HCT116 (cell line): ENCODE measurements around the gene CEACAM5. TPM values are rescaled to one million over a fixed set of nuclear protein-coding genes. Genes with fewer than 3 reads are reported as not detected.

Experiments
- ATAC-seq: fragments of 200-7000 bp; cut with Tn5 transposase; 2 replicates; pipeline ENCODE4 v1.9.1; 2020; ENCODE audit warnings: mild to moderate bottlenecking, moderate library complexity
- BruUV-seq: library from RNA; stranded (reverse); fragments of 400-500 nt; replicated peaks from 2 replicates; lab custom pipeline; 2021; lab: Mats Ljungman, UMichigan
- CTCF ChIA-PET: fragments of 300-600 bp; sonication (Branson Sonifier 250); formaldehyde crosslinking; loops from one replicate; lab custom pipeline; 2021; ENCODE audit warnings: antibody characterized with exemption; lab: Charles Lee
- POLR2A ChIA-PET: fragments of 300-600, 350-600 bp; sonication (Branson Sonifier 250); formaldehyde crosslinking; loops from one replicate; lab custom pipeline; 2021; ENCODE audit warnings: antibody characterized with exemption; lab: Charles Lee
- RAD21 ChIA-PET, 2 experiments: fragments of 300-600 bp; sonication (Branson Sonifier 250); formaldehyde crosslinking; loops; one replicate each; lab custom pipeline; 2023; ENCODE audit warnings: low total read pairs in 2 of 2; ENCODE audit not compliant: uncharacterized antibody in 2 of 2, unreplicated experiment in 2 of 2, low non-redundant PET in 1 of 2; lab: Charles Lee
- DNase-seq: peaks from one replicate; pipeline ENCODE4 v3.0.0-alpha.2; 2010; ENCODE audit warnings: low read depth, low spot score
- H2AFZ ChIP-seq: fragments of 200-600 bp; shearing (Covaris generic), sonication (generic); 2 replicates; pipeline ENCODE4 v1.6.1; 2017; ENCODE audit warnings: low read depth, mixed run types, mixed read lengths, antibody characterized with exemption, low read length; ENCODE audit not compliant: poor library complexity, severe bottlenecking
- H3K27ac ChIP-seq: 2 replicates; pipeline ENCODE4 v1.5.1; 2012; ENCODE audit warnings: low read depth, low read length
- H3K27me3 ChIP-seq: fragments of 200-600 bp; sonication (generic); 2 replicates; pipeline ENCODE4 v1.6.1; 2016; ENCODE audit warnings: mixed run types, low read length, mixed read lengths; ENCODE audit not compliant: insufficient read depth
- H3K36me3 ChIP-seq, 2 experiments: fragments of 200-500 bp in 1 of 2; fragments of 200-600 bp in 1 of 2; sonication (Bioruptor generic) in 1 of 2; sonication (generic) in 1 of 2; 2 replicates each; pipeline versions ENCODE4 v1.5.1 to v1.6.1; 2014 to 2016; ENCODE audit warnings: low read length in 2 of 2, inconsistent platforms in 1 of 2, mixed read lengths in 1 of 2, mixed run types in 1 of 2; ENCODE audit not compliant: insufficient read depth in 2 of 2, control insufficient read depth in 1 of 2
- H3K4me1 ChIP-seq, 2 experiments: fragments of 200-600 bp in 1 of 2; sonication (generic) in 1 of 2; 2 replicates each; pipeline versions ENCODE4 v1.5.1 to v1.6.1; 2012 to 2017; ENCODE audit warnings: low read length in 2 of 2, inconsistent platforms in 1 of 2, mild to moderate bottlenecking in 1 of 2, mixed read lengths in 1 of 2, mixed run types in 1 of 2, moderate library complexity in 1 of 2; ENCODE audit not compliant: insufficient read depth in 2 of 2, control insufficient read depth in 1 of 2
- H3K4me2 ChIP-seq: fragments of 200-600 bp; sonication (generic); 2 replicates; pipeline ENCODE4 v1.6.1; 2017; ENCODE audit warnings: mixed run types, low read length, mixed read lengths
- H3K4me3 ChIP-seq, 2 experiments: fragments of 200-600 bp in 1 of 2; sonication (generic) in 1 of 2; replicated peaks in 1 of 2; 2 replicates each; pipeline ENCODE4 v1.5.1; 2011 to 2016; ENCODE audit warnings: low read length in 2 of 2, control low read depth in 1 of 2, low read depth in 1 of 2, mild to moderate bottlenecking in 1 of 2, mixed read lengths in 1 of 2, mixed run types in 1 of 2
- H3K79me2 ChIP-seq: fragments of 200-600 bp; sonication (generic); 2 replicates; pipeline ENCODE4 v1.6.1; 2017; ENCODE audit warnings: mild to moderate bottlenecking, mixed run types, low read length, moderate library complexity, mixed read lengths; ENCODE audit not compliant: insufficient read depth
- H3K9ac ChIP-seq: fragments of 200-600 bp; sonication (generic); 2 replicates; pipeline ENCODE4 v1.6.1; 2016; ENCODE audit warnings: low read length, mixed read lengths
- H3K9me2 ChIP-seq: fragments of 200-600 bp; sonication (generic), shearing (Covaris generic); 2 replicates; pipeline ENCODE4 v1.6.1; 2017; ENCODE audit warnings: mixed run types, mild to moderate bottlenecking, moderate library complexity; ENCODE audit not compliant: insufficient read depth
- H3K9me3 ChIP-seq, 2 experiments: fragments of 200-500 bp in 1 of 2; fragments of 200-600 bp in 1 of 2; sonication (Bioruptor generic) in 1 of 2; sonication (generic) in 1 of 2; 2 replicates each; pipeline ENCODE4 v1.6.1; 2014 to 2017; ENCODE audit warnings: low read length in 2 of 2, mixed read lengths in 2 of 2, inconsistent platforms in 1 of 2, low read depth in 1 of 2, mild to moderate bottlenecking in 1 of 2, mixed run types in 1 of 2, moderate library complexity in 1 of 2; ENCODE audit not compliant: control insufficient read depth in 1 of 2, insufficient read depth in 1 of 2
- H4K20me1 ChIP-seq: fragments of 200-600 bp; sonication (generic), shearing (Covaris generic); 2 replicates; pipeline ENCODE4 v1.6.1; 2017; ENCODE audit warnings: mixed run types, mild to moderate bottlenecking, moderate library complexity; ENCODE audit not compliant: insufficient read depth
- CEBPB ChIP-seq: IDR thresholded peaks from 2 replicates; pipeline ENCODE4 v1.6.1; 2012; ENCODE audit warnings: low read depth
- ELF1 ChIP-seq: IDR thresholded peaks from 2 replicates; pipeline ENCODE4 v1.6.1; 2012; ENCODE audit warnings: low read depth, borderline replicate concordance
- EZH2 ChIP-seq: fragments of 200-600 bp; sonication (generic); IDR thresholded peaks from 2 replicates; pipeline ENCODE4 v1.6.1; 2017; ENCODE audit warnings: antibody characterized with exemption, mixed run types
- JUND ChIP-seq: IDR thresholded peaks from 2 replicates; pipeline ENCODE4 v1.6.1; 2012
- RAD21 ChIP-seq: IDR thresholded peaks from 2 replicates; pipeline ENCODE4 v1.6.1; 2012; ENCODE audit warnings: low read depth, mild to moderate bottlenecking
- SIN3A ChIP-seq: IDR thresholded peaks from 2 replicates; pipeline ENCODE4 v1.6.1; 2012; ENCODE audit warnings: low read depth
- SP1 ChIP-seq: IDR thresholded peaks from 2 replicates; pipeline ENCODE4 v1.6.1; 2012; ENCODE audit warnings: low read depth
- TCF7L2 ChIP-seq: IDR thresholded peaks from 2 replicates; pipeline ENCODE4 v1.7.0; 2011; ENCODE audit warnings: borderline replicate concordance, inconsistent platforms; ENCODE audit not compliant: insufficient read depth, insufficient read length; ENCODE audit errors: extremely low read depth
- ZFX ChIP-seq: fragments of 450-650 bp; IDR thresholded peaks from 2 replicates; pipeline ENCODE4 v1.6.1; 2017
- ZNF274 ChIP-seq: fragments of 200-500 bp; sonication (Bioruptor generic); IDR thresholded peaks from 2 replicates; pipeline ENCODE4 v1.6.1; 2014; ENCODE audit warnings: mild to moderate bottlenecking, low read depth, low read length, inconsistent platforms
- intact Hi-C: fragments of 100-400 bp; cut with micrococcal nuclease; formaldehyde crosslinking; loops from 2 replicates; pipeline ENCODE4 v1.10.0; 2022
- total RNA-seq: library from RNA; stranded (reverse); gene quantifications from one replicate; pipeline ENCODE4 v1.2.1, GENCODE V29; 2021; ENCODE audit not compliant: unreplicated experiment
- TF ChIP-seq, protein P1 (sequence below): IDR thresholded peaks from 2 replicates; pipeline ENCODE4 v1.6.1; 2012; ENCODE audit warnings: low read depth
- TF ChIP-seq, protein P2 (sequence below): IDR thresholded peaks from 2 replicates; pipeline ENCODE4 v1.6.1; 2012
- TF ChIP-seq, protein P3 (sequence below): IDR thresholded peaks from 2 replicates; pipeline ENCODE4 v1.6.1; 2012

CEACAM5 gene
- total RNA-seq, 1 experiment from 2014 or later: 0.22 TPM

DNA sequence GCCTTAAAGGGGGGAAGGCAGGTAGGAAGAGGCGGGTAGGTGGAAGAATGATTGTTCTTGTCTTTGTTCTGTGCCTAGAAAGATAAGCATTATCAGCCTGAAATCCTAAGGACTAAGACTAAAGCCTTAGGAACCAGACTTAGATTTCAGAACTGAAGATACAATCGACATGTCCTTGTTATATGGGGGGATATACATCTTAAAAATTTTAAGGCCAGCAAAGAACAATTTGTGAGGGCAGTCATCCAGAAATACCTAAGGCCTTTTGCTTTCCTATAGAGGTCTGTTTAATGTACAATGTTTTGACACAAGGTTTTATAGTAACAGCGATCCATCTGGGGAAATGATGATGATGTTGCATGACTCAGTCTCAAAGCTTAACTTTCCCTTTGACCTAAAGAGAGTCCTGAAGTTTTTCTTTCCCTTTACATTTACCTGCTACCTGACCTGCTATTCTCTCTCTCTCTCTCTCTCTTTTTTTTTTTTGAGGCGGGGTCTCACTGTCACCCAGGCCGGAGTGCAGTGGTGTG, 26.7 kb downstream of the CEACAM5 start (continued):
- TF ChIP-seq, protein P1, sequence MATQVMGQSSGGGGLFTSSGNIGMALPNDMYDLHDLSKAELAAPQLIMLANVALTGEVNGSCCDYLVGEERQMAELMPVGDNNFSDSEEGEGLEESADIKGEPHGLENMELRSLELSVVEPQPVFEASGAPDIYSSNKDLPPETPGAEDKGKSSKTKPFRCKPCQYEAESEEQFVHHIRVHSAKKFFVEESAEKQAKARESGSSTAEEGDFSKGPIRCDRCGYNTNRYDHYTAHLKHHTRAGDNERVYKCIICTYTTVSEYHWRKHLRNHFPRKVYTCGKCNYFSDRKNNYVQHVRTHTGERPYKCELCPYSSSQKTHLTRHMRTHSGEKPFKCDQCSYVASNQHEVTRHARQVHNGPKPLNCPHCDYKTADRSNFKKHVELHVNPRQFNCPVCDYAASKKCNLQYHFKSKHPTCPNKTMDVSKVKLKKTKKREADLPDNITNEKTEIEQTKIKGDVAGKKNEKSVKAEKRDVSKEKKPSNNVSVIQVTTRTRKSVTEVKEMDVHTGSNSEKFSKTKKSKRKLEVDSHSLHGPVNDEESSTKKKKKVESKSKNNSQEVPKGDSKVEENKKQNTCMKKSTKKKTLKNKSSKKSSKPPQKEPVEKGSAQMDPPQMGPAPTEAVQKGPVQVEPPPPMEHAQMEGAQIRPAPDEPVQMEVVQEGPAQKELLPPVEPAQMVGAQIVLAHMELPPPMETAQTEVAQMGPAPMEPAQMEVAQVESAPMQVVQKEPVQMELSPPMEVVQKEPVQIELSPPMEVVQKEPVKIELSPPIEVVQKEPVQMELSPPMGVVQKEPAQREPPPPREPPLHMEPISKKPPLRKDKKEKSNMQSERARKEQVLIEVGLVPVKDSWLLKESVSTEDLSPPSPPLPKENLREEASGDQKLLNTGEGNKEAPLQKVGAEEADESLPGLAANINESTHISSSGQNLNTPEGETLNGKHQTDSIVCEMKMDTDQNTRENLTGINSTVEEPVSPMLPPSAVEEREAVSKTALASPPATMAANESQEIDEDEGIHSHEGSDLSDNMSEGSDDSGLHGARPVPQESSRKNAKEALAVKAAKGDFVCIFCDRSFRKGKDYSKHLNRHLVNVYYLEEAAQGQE: no peak
- TF ChIP-seq ZFX: no peak
- TF ChIP-seq ZNF274: no peak
- no peak for TF ChIP-seq SIN3A
- no peak for TF ChIP-seq CEBPB
- no peak for TF ChIP-seq TCF7L2
- no peak for TF ChIP-seq ELF1

DNA sequence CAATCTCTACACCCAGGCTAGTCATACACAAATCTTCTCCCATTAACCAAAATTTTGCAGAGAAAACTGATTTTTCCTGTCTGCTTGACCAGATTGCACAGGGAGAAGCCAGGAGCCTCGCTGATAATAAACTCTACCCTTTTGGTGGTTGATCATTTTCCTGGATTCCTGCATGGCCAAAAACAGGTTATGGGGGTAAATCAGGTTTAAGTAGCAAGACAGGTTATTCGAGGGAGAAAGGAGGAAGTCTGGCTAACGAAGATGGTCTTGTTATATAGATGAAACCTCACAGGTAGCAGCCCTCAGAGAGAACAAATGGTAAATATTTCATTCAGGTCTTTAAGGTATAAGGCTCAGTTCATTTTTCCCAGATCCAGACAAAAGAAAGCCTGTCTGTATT, 30.9 kb downstream of the CEACAM5 start:
- Histone ChIP-seq H3K27me3 (peaks cover 46% of the 10 kb centered on the region), H4K20me1 (no peaks in the 10 kb centered on the region), H3K9me2 (no peaks in the 10 kb centered on the region), H3K27ac (no peak overlapping the region), H3K9ac (no peak overlapping the region), H3K36me3 (no peaks in the 10 kb centered on the region), H3K4me1 (no peaks in the 10 kb centered on the region), H3K4me2 (no peak overlapping the region), H2AFZ (no peak overlapping the region), H3K79me2 (no peaks in the 10 kb centered on the region)
- DNase-seq (no peak), ATAC-seq (no peak)
- intact Hi-C loops: no loop called here
- ChIA-PET POLR2A (no interaction called here), CTCF (interaction anchor here (1.6 kb wide), 1 partner anchor 14 kb away, joined by 8 read pairs; no protein-coding TSS in a partner anchor), RAD21 (no interaction called here)
- no TSS peak for BruUV-seq
- TF ChIP-seq RAD21 (no peak), JUND (no peak), SP1 (no peak), EZH2 (no peak), CEBPB (no peak)
- TF ChIP-seq, protein P2, sequence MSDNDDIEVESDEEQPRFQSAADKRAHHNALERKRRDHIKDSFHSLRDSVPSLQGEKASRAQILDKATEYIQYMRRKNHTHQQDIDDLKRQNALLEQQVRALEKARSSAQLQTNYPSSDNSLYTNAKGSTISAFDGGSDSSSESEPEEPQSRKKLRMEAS: no peak
- TF ChIP-seq, protein P3, sequence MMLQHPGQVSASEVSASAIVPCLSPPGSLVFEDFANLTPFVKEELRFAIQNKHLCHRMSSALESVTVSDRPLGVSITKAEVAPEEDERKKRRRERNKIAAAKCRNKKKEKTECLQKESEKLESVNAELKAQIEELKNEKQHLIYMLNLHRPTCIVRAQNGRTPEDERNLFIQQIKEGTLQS: no peak
- TF ChIP-seq, all 23 proteins: peak for 0
- no peak overlapping the region for H3K4me3 ChIP-seq
- H3K9me3 ChIP-seq: no peaks in the 10 kb centered on the region
